A204.1 (cell line): ENCODE data around the gene ATG7.
"Not testable (repeated sequence)": the region's sequence is repeated elsewhere in the genome, so short reads cannot be mapped to it uniquely, and the experiment has no call there.

Source experiments
- FAIRE-seq: peaks from 2 replicates; lab custom pipeline; 2012; peaks lifted over from hg19 to GRCh38; lab: Jason Lieb, UNC

Gene ATG7

DNA sequence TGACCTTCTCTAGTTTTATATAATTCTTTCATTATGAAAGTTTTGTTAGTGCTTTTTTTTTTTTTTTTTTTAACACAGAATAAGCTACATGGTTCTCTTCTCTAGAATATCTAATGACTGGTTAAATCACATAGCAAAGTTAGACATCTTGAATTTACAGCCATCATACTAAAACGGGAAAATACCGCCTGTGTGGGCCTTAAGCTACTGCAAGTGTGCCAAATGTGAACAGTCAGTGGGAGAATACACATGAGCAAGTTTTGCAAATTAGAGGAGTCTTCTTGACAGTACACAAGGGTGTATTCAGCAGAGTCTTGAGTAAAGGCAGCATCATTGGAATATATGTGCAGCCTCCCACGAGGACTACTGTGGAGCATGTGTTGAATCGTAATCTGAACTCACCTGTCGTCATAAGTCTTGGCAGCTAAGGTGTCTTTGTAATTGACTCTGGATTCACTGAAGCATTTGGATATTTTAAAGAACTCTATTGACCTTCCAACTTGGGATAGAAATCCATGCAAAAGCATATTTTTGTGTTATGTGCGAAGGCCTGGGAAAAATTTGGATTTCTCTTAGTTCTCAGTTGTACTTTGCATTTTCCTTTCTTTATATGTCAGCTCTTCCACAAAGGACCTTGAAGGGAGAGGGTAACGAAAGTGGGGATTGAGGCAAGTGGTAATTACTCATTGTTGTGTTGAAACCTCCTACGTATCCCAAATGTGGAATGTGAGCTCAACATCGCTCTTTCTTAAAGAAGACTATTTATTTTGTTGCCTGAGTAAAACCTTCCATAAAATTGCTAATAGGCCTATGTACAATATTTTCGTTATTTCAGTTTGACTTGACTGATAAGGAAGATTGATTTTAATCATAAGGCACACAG lies 117.4 kb downstream of the ATG7 start:
- no peak for FAIRE-seq

DNA sequence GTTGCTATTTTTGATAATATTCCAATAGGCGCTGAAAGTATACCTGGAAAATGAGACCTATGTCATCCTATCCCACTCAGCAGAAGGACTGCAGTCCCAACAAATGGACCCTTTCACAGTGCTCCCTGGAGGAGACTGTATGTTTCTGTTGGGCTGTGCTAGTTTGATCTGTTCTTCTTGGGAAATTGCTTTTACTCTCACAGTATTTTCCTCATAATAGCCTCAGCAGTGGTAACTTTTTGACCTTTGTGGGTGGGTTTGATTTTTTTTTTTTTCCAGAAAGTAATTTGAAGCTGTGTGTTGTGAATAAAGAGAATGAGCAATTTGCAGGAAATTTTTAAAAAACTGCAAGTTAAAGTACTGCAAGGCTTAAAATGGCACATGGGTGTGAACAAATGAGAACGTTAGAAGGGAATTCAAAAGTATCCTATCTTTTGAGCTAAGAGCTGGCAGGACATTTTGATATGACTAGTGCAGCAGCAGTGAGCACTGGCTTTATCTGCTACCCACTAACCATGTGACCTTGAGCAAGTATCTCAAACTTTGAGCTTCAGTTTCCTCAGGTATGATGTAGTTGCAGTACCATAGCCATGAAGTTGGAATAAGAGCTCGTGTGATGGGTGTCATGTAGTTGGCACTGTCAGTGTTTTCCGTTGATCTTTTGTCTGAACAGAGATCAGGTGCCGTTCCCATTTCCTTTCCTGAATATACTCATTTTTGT lies 118.4 kb downstream of the ATG7 start:
- FAIRE-seq: no peak

DNA sequence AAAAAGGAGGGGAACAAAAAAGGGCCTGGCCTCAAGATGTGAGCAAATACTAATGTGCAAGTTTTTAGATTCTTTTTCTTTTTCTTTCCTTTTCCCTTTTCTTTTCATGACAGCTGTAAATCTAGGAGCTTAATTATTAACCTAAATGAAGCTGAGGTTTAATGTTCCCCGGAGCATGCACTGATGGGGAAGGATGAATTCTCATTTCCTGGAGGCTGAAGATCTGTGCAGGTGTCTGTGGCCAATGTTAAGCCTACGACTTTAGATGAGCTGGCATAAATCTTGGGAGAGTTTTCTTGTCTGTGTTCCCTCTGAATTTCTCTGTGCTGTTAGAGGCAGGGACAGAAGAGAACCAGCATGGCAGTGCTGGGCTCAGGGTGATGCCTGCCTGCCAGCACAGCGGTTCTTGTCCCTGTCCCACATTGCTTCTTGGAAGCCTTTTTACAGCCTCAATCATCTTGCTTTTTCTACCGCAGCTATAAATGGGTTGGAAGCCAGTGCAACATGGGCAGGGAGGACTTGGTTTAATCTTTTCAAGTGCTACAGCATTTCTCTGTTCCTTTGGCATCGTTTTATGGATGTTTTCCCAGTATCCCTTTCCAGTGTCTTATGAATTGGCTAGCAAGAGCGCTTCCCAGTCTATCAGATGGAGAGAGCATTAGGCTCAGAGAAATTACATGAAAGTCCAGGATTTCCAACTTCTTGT lies 119.1 kb downstream of the ATG7 start:
- FAIRE-seq: no peak

DNA sequence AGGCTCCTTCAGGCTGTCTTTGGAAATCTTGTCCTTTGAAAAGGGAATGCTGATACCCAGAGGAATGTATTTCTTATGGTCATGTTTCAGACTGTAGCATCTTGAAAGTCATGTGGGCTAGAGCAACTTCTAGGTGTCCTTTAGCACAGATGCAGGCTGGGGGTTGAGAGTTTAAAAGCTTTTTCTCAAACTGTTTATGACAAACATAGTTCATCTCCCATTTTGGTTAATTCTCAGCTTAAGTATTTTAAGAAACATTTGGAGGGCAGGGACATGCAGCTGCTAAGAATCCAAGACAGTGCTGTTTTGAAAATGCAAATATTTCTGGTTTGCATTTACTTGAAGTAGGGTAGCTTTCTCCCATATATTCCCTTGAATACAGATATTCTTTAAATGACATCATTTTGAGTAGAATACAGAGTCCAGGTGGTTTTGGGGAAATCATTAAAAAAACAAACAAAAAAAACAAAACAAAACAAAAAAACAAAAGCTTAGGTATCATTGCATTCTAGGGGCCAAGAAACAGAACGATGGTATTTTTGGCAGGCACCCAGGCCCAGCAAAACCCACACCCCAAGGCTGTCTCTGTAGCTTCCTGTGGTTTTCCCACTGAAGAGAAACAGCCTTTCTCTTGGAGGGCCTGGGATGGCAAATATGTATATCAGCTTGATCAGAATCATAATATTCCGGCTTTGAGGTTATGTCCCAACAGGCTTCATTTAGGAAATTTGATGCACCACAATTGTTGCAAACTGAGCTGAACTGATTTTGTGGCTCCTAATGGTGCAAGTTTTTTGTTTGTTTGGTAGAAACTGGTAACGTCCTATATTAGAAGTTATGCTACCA lies 120.0 kb downstream of the ATG7 start:
- no peak for FAIRE-seq

DNA sequence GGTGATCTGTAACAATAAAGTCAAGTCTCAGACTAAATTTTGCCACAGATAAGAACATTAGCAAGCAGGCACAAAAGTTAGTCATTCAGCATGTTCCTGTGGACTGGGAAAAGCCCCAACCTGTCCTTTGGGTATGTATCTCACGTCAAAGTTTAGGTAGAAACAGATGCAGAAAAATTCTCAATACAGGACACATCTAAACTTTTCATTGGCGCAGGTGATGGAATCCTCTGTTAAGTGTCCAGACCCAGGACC lies 120.6 kb downstream of the ATG7 start:
- FAIRE-seq: no peak

DNA sequence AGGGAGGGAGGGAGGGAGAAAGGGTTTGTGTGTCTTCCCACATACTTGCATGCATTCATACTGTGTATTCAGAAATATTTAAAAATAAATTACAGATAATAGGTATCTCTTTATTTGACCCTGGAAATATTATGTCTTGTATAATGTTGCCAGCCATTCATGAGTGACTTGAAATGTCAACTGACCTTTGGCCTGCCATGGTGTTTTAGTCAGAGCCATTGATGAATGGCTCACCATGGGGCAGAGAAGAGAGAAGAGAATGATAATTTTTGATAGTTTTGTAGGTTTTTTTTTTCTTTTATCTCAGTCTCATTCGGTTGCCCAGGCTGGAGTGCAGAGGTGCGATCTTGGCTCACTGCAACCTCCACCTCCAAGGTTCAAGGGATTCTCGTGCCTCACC lies 121.2 kb downstream of the ATG7 start:
- no peak for FAIRE-seq

DNA sequence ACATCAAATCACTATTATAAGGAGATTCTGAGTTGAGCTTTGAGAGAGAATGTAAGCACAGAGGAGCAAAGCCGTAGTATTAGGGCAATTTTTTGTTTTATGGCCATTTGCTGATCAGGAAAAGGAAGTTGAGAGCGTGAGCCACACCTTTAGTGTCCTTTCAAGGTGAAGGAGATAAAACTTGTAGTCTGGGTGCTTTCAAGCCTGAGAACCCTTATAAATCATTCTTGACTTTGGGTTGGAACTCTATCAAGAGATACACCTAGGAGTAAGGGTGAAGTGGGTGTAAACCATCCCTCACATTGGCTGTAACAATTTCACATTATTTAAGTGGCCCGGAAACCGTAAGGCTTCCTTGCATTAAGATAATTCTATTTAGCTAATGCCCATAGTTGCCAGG lies 122.2 kb downstream of the ATG7 start:
- FAIRE-seq: no peak

DNA sequence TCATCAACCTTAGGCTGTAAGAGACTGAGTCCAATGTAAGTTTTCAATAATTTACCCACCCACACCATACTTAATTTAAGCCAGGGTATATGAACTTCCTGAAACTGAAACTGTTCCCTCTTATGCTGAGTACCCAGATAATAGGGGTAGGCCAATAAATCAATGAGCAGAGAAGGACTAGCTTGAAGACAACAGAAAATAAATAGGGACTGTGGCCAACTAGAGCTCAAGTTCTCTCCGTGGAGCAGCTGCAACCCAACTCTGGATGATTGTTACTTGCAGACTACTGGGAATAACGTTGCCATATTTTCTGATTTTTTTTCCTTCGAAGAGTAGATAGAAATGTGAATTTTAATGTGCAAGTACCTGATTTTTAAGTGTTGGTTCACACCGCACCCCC lies 128.0 kb downstream of the ATG7 start:
- no peak for FAIRE-seq

DNA sequence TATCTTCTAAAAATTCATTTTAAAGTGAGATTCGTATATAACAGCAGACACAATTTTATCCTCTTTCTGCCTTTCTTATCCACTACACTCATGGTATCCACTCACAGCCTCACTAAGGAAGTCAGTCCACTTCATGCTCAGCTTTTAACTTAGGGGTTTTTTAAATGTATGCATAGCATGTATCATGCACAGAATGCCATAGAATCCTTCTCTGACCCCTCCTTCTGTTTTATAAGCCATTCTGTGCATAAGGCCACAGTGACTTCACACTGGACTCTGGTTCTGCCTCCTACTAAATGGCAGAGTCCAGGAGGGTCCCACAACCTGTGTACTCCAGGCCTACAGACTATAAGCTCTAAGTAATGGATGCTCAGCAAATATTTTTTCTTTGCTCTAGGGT lies 129.2 kb downstream of the ATG7 start:
- no peak for FAIRE-seq

DNA sequence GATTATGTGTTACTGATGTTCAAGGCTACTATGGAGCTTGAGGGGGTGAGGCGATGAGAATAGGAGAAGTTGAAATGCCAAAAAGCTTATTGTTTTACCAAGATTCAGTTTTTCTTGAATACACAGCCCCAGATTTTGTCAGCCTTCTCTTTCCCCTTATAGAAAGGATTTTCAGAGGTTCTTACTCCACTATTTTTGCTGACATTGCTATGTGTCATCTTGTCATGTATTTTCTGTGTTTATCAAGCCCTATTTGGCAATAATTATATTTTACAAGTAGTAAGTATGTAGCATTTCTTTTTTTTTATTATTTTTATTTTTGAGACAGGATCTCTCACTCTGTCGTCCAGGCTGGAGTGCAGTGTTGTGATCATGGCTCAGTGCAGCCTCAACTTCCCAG lies 133.1 kb downstream of the ATG7 start:
- no peak for FAIRE-seq

DNA sequence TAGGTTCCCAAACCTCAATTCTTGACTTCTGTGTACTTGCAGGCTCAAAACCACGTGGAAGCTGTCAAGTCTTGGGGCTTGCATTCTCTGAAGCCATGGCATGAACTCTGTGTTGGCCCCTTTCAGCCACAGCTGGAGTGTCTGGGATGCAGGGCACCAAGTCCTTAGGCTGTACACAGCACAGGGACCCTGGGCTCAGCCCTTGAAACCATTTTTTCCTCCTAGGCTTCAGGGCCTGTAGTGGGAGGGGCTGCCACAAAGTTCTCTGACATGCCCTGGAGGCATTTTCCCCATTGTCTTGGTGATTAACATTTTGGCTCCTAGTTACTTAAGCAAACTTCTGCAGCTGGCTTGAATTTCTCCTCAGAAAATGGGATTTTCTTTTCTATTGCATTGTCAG lies 135.4 kb downstream of the ATG7 start:
- no peak for FAIRE-seq

DNA sequence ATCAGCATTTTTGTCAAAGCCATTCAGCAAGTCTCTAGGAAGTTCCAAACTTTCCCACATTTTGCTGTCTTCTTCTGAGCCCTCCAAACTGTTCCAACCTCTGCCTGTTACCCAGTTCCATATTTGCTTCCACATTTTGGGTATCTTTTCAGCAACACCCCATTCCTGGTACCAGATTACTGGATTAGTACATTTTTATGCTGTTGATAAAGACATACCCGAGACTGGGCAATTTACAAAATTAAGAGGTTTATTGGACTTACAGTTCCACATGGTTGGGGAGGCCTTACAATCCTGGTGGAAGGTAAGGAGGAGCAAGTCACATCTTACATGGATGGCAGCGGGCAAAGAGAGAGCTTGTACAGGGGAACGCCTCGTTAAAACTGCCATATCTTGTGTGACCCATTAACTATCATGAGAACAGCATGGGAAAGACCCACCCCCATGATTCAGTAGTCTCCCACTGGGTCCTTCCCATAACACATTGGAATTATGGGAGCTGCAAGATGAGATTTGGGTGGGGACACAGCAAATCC lies 136.2 kb downstream of the ATG7 start:
- FAIRE-seq: not testable (repeated sequence)

DNA sequence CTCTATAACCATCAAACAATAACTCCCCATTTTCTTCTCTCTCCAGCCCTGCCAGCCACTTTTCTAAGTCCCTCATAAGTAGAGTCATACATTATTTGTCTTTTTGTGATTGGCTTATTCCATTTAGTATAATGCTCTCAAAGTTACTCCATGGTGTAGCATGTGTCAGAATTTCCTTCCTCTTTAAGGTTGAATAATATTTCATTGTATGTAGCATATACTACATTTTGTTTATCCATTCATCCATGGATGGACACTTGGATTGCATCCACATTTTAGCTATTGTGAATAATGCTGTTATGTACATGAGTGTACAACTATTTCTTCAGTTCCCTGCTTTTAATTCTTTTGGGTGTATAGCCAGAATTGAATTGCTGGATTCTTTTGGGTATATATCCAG lies 138.4 kb downstream of the ATG7 start:
- no peak for FAIRE-seq

DNA sequence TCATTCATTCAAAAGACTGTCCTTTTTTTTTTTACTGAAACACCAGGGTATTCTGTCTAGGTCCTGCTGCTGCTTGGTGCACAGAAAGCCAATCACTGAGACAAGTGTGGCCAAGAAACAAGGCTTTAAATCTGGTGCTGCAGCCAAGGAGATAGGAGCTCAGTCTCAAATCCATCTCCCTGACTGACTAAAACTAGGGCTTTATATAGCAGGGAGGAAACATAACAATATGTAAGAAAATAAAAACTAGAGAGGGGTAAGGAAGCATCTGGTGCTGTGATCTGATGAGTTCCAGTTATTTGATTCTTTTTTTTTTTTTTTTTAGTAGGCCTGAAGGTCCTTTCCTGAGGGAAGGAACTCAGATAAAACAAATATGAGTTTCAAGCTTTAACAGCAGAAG lies 139.8 kb downstream of the ATG7 start:
- FAIRE-seq: no peak

DNA sequence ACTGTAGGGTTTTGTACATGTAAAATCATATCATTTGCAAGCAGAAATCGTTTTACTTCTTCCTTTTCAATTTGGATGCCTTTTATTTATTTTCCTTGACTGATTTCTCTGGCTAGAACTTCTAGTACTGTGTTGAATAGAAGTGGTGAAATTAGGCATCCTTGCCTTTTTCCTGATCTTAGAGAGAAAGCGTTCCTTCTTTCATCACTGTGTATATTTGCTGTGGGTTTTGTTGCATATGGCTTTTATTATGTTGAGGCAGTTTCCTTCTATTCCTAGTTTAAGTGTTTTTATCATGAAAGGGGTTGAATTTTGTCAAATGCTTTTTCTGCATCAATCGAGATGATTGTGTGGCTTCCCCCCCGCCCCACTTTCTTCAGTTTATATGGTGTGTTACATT lies 140.9 kb downstream of the ATG7 start:
- FAIRE-seq: no peak

DNA sequence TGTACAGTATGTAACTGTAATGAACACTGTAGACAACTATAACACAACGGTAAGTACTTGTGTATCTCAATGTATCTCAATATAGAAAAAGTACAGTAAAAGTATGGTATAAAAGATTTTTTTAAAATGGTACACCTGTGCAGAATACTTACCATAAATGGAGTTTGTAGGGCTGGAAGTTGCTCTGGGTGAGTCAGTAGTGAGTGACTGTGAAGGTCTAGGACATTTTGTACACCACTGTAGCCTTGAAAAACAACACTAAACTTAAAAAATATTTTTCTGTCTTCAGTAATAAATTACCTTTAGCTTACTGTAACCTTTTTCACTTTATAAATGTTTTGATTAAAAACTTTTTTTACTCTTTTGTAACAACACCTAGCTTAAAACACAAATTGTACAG lies 142.9 kb downstream of the ATG7 start:
- FAIRE-seq: peak; percentile 63

DNA sequence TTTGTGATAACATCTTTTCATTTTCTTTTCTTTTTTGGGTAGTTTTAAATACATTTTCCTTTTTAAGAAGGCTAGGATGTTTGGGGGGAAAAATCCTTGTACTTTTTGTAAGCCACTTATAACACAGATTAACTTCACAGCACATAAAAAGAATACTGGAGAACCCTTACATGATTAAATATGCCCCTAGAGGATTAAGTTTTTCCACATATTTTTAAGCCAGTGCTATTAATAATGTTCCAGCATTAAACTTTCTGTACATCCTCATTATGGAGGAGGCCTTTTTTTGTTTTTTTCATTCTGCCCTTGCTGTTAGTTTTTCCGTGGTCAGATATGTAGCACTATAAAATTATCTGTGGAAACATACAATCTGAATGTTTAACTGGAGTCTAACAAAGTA lies 147.9 kb downstream of the ATG7 start:
- no peak for FAIRE-seq

DNA sequence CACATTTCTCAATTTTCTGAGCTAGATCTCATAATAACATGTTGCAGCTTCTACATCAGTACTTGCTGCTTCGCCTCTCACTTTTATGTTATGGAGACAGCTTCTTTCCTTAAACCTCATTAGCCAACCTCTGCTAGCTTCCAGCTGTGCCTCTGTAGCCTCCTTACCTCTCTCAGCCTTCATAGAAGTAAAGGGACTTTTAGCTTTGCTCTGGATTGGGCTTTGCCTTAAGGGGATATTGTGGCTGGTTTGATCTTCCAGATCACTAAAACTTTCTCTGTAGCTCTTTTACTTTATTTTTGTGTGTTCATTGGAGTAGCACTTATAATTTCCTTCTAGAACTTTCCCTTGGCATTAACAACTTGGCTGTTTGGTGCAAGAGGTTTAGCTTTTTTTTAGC lies 150.1 kb downstream of the ATG7 start:
- no peak for FAIRE-seq

DNA sequence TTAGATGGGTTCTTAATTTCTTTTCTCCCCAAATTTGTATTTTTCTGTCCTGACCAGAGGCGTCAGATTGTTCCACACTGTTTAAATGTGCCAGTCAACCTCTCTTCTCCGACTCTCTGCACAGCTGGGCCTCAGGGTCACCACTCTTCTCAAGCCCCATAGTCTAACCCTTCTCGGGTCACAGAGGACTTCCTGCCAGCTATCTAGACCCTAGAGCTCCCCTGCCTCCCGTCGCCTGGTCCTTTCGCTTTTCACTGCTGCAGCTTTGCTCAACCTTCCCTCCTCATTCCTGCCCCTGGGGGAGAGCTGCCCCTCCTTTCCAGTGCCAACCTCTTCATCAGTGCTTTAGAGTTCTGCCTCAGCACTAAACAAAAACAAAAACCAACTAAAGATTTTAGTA lies 151.7 kb downstream of the ATG7 start:
- no peak for FAIRE-seq

DNA sequence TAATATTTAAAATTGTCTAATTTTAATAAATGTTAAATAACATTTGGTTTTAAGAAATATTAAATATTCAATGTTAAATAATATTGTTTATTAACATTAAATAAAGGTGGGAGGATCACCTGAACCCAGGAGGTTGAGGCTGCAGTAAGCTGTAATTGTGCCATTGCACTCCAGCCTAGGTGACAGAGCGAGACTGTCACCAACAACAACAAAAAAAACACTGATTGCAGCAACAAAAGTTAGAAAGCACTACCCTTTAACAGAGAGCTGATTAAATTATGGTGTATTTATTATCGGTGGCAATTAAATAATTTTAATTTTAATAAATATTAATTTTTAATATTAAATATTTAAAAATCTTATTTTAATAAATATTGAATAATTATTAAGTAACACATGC lies 152.1 kb downstream of the ATG7 start:
- FAIRE-seq: peak; percentile 32

DNA sequence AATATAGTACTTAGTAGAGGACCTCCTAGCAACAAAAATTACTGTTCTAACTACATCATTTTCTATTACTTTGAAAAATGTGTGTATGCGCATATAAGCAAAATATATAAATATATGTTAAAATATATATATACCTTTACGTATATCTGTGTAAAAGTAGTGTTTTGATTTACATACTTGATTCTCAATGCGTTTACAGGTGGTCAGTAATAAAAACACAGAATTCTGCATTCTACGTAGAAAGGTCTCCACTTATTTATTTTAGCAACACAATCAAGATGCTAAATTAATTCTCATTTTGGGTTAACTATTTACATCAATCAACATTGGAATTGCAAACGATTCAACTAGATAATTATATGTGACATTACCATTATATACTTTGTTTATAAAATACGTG lies 158.0 kb downstream of the ATG7 start:
- peak; percentile 14 for FAIRE-seq

DNA sequence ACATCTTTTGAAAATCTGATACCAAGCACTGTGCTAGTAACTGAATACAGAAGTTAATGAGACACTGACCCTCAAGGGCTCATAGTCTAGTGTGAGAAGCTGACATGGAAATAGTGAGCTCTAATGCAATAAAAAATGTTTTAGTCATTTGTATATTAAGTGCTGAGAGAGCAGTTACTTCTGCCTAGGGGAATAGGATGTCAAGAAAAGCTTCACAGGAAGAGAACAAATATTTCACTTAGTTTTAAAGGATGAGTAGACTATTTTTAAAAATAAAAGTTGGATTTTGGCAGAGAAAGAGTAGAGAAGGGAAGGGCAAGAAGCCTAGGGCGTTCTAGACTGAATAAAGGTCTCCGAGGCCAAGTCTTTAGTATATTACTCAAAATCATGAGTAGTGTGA lies 158.4 kb downstream of the ATG7 start:
- no peak for FAIRE-seq
